IPS-NIHi11 (cell line): ENCODE results near the gene RTN4RL1.
A peak's percentile ranks its signal among the peaks of the same experiment; 100 is the strongest.

Experiments used
- DNase-seq: peaks from one replicate; pipeline ENCODE4 v3.0.0; 2012; ENCODE audit warnings: mixed read lengths, low spot score

The RTN4RL1 gene

GRCh38 chr17:2047590-2047989, 22.5 kb upstream of the RTN4RL1 start:
- DNase-seq = no peak

GRCh38 chr17:2044263-2044894, 19.2 kb upstream of the RTN4RL1 start:
- no peak for DNase-seq

DNA sequence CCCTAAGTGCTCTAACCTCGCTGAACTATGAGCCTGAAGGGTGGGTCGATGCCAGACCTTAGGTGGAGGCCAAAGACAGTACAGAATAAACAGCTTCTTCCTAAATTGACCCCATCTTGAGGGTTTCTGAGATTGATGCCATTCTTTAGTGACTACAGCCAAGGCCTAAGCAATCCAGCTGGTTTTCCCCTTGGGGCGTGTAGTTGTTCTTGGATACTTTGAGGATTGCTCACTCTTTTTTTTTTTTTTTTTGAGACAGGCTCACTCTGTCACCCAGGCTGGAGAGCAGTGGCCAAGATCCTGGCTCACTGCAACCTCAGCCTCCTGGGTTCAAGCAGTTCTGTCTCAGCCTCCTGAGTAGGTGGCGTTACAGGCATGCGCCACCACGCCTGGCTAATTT, 18.7 kb upstream of the RTN4RL1 start:
- DNase-seq = no peak

DNA sequence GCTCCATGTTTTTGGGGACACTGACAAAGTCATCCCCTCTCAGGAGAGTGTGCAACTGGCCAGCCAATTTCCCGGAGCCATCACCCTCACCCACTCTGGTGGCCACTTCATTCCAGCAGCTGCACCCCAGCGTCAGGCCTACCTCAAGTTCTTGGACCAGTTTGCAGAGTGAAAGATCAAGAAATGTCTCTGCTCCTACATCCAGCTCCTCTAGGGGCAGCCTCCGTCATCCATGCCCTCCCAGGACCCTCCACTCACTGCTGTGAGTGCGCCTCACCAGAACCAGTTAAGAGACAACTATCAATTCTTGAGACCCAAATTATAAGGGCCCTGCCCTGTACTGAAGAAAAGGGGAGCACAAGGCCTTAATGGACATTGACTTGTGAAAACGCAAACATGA, 17.8 kb upstream of the RTN4RL1 start:
- no peak for DNase-seq

- DNase-seq = peak; percentile 54
Observed at GRCh38 chr17:2042390-2042847, 17.3 kb upstream of the RTN4RL1 start.

- peak; percentile 95 for DNase-seq
Observed at GRCh38 chr17:2041561-2042389, 16.6 kb upstream of the RTN4RL1 start, which contains the start of gene OVCA2. OVCA2 (plus strand) TSS chr17:2042022; CDS start chr17:2042048, 26 bp downstream.

DNA sequence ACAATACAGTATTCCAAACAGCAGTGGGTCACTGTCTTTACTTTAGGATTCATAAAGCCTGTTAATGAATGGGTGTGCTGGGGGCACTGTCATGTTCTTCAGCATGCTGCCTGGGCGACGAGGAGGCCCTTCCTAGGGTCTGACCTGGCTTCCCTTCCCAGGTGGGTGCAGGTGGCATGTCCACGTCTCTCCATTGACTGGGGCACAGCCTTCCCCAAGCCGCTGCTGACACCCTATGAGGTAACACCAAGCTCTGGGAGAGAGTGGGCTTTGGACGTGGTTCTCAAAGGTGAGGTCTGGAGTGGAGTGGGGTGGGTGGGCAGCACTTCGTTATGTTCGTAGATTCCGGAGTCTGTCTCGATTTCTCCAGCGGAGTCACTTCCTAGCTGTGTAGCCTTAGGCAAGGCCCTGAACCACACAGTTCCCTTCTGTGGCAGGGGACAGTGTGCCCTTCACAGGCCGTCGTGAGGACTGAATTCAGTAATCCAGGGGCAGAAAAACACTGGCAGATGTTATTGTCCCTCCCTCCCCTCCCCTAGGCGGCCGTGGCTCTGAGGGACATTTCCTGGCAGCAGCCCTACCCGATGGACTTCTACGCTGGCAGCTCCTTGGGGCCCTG, 15.9 kb upstream of the RTN4RL1 start:
- DNase-seq = no peak

DNA sequence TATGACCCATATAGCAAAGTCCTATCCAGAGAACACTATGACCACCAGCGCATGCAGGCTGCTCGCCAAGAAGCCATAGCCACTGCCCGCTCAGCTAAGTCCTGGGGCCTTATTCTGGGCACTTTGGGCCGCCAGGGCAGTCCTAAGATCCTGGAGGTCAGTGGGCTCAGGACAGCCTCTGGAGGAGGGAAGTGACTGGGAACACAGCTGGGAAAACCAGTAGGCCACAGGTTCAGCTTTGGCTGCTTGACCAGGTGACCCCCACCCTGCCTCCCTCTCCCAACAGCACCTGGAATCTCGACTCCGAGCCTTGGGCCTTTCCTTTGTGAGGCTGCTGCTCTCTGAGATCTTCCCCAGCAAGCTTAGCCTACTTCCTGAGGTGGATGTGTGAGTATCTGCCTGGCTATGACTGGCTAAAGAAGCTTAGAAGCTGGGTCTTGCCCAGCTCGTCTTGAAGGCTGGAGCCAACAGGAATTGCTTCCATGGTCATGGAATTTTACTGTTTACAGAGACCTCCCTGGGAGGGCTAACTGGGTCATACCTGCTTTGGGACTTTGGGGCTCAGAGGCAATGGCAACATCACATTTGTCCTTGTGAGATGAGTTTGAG, 15.2 kb upstream of the RTN4RL1 start:
- no peak for DNase-seq

- DNase-seq = no peak
Observed at GRCh38 chr17:2037155-2037554, 12.0 kb upstream of the RTN4RL1 start.

GRCh38 chr17:2035541-2036488, 10.7 kb upstream of the RTN4RL1 start:
- no peak for DNase-seq

DNA sequence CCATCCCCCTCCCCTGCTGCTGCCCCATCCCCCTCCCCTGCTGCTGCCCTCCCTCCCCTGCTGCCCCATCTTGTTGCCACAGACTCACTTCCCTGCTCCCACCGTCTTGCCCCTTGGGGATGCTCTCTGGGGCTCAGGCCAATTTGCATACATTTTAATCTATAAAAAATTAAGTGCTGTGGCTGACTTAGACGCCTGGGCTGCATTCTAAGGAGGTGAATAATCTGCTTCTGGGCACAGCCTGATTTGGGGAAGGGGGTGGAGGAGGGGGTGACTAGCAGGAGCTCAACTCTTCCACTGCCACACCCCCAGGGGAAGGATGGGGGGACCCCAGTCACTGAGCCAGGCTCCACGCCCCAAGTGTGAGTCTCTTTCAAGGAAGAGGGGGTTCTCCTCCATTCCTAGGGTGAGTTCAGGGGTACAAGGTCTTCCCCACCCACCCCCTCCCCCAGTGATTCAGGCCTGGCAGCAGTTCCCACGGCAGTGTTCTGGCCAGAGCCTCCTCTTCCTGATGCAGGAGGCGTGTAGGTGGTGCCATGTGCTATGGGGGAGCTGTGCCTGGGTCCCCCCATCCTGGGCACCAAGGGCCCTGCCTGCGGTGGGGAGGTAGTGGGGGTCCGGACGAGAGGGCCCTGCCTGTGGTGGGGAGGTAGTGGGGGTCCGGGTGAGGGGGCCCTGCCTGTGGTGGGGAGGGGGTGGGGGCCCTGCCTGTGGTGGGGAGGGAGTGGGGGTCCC, 9.8 kb upstream of the RTN4RL1 start:
- DNase-seq = no peak

DNA sequence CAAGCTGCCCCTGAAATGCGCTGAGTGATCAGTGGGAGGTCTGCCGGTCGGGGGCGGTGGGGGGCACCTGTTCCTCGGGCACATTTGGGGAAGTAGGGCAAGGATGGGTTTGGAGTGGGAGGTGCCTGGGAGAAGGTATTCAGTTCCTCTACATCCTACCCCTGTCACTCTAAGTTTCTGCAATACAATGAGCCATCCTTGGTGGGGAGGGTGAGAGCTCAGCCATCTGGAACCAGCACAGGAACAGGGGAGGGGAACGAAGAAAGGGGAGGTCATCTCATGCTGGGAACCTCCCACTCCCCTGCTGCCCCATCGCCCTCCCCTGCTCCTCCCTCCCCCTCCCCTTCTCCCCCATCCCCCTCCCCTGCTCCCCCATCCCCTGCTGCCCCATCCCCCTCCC, 9.0 kb upstream of the RTN4RL1 start:
- DNase-seq = no peak

DNA sequence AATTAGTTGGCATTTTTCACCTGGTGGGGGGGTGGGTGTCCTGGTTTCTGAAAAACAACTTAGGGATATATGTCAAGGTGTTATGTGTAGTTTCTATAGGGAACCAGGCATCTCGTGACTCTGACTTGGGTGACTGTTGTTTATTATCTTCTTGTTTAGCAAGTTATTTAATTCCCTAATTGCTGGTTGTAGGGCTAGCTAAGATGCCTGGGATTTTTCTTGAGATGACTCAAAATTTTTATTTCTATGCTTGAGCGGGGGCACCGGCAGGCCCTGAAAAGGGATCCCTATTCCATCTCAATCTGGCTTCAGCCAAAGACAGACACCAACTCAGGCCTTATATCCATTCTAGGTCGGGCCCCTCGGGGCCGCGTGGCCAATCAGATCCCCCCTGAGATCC, 8.0 kb upstream of the RTN4RL1 start:
- no peak for DNase-seq

DNA sequence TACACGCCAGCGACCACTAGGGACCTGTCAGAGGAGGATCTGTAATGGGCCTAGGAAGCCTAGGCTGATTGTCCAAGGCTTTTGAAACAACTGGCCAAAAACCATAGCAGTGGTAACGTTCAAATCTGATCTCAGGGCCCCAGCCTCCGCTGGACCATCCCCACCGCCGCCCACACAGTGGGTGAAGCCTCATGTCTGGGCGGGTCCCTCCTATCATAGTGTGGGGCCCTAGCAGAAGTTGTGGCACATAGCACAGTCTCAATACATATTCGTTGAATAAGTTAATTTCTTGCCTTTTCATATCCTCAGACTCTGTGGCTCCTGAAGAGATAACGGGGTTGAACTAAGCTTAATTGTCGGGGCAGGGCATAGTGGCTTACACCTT, 5.6 kb upstream of the RTN4RL1 start:
- DNase-seq = no peak

- DNase-seq = peak; percentile 90
Observed at GRCh38 chr17:2029911-2030778, 5.0 kb upstream of the RTN4RL1 start, which contains the start of gene DPH1. DPH1 (plus strand) TSS chr17:2030153; CDS start chr17:2030170, 17 bp downstream.

GRCh38 chr17:2028737-2029136, 3.6 kb upstream of the RTN4RL1 start:
- no peak for DNase-seq

DNA sequence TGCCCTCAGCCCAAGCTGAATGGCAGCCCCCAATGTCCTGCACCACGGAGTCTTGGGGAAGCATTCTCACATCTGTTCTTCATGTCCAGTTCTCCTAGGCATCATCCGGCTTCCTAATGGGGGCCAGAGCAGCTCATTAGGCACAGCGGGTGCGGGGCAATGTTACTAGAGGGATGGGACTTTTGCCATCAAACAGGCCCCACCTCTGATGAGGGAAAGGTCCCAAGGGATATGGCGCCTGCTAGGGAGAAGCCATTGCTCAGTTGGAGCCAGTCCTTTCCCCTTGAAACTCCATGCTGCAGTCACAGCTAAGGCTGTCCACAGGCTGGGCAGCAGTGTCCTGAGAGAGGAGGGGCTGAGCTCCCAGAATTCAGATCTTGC, 3.1 kb upstream of the RTN4RL1 start:
- no peak for DNase-seq

DNA sequence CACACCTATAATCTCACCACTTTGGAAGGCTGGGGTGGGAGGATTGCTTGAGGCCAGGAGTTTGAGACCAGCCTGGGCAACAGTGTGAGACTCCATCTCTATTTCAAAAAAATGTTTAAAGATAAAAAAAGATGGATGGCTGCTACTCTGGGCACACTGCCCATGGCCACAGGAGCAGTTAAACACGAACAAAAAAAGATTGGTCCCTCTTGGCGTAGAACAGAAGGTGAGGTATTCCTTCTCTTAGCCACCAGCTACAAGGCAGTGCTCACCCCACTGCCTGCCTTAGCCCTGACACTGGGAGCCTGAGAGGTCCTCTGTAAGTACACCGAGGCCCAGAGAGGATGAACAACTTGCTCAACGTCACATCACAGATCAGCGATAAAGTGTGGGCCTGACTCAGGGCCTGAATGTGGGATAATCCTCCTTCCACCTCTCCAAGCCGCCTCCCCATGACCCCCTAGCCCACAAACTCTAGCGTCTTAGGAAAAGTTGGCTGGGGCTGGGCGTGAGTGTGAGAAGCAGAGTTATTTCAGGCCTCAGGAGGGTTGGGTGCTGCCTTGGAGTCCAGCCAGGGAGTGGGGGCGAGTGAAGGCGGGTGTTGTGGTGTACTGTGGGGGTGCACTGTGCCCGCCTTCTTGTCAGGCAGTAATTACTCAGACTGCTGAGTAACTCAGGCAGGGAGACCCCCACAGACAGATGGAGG, 2.5 kb upstream of the RTN4RL1 start:
- no peak for DNase-seq
